Right lobe of liver (tissue), 6 donors: ENCODE data around the gene CFAP90. TPM values are rescaled to one million over a fixed set of nuclear protein-coding genes. Genes with fewer than 3 reads are reported as not detected.

Source experiments
- ATAC-seq, 4 donors: fragments of 200-7000 bp; cut with Tn5 transposase; one replicate each; pipeline ENCODE4 v1.9.1; 2020; ENCODE audit warnings: mild to moderate bottlenecking in 4 of 4, moderate library complexity in 4 of 4
- DNase-seq, 3 donors: peaks; one replicate each; pipeline ENCODE4 v3.0.0-alpha.2; 2020
- H3K27ac ChIP-seq, 3 donors: fragments of 200-600 bp; one replicate each; pipeline ENCODE4 v1.8.0; 2022
- H3K27me3 ChIP-seq, 2 donors: fragments of 200-600 bp; one replicate each; pipeline ENCODE4 v1.8.0; 2022
- H3K36me3 ChIP-seq, 4 donors: fragments of 200-600 bp; sonication (generic) in 1 of 4; one replicate each; pipeline versions ENCODE4 v1.5.1 to v1.8.0; 2017 to 2022; ENCODE audit warnings: control low read depth in 1 of 4
- H3K4me1 ChIP-seq, 4 donors: fragments of 200-600 bp; sonication (generic) in 1 of 4; one replicate each; pipeline versions ENCODE4 v1.5.1 to v1.8.0; 2017 to 2022; ENCODE audit warnings: control low read depth in 1 of 4
- H3K4me3 ChIP-seq, 3 donors: fragments of 200-600 bp; one replicate each; pipeline ENCODE4 v1.8.0; 2022
- H3K9me3 ChIP-seq, 4 donors: fragments of 200-600 bp; sonication (generic) in 1 of 4; one replicate each; pipeline versions ENCODE4 v1.5.1 to v1.8.0; 2017 to 2022; ENCODE audit warnings: control low read depth in 1 of 4
- POLR2A ChIP-seq: fragments of 450-650 bp; IDR thresholded peaks from one replicate; pipeline ENCODE4 v1.6.1; 2017; ENCODE audit warnings: antibody characterized with exemption, mild to moderate bottlenecking
- WGBS: methylation state at CpG from one replicate; pipeline ENCODE4 v1.1.6; 2018; ENCODE audit warnings: low coverage, low lambda C conversion rate; ENCODE audit not compliant: insufficient coverage; ENCODE audit errors: missing lambda C conversion rate; 5-methylcytosine and 5-hydroxymethylcytosine counted together
- intact Hi-C, 2 donors: fragments of 100-400 bp; cut with DNase I; formaldehyde crosslinking; loops; one replicate each; pipeline versions ENCODE4 v1.11.2 to v1.14.1; 2022
- total RNA-seq, 6 experiments: library from RNA; depleted of rRNA in 2 of 6; stranded (reverse); fragments of >200 nt in 2 of 6; fragmentation: NEBNext Ultra II Directional in 3 of 6; extraction: Animal tissue kit (Norgen Biotek cat#: 25700) in 3 of 6; gene quantifications; one replicate each; pipeline versions ENCODE4 v1.1.0 to v1.2.4, GENCODE V29; 2016 to 2023
- TF ChIP-seq, protein P1 (sequence below), 4 donors: fragments of 200-600 bp in 3 of 4; fragments of 450-650 bp in 1 of 4; IDR thresholded peaks; one replicate each; pipeline versions ENCODE4 v1.5.1 to v1.8.0; 2016 to 2022; ENCODE audit warnings: antibody characterized with exemption in 4 of 4, mild to moderate bottlenecking in 2 of 4
- donor health status: DM: no; HTN: yes; CAD: no.
- donor health status: DM: no; HTN: no; CAD: no.
- donor health status: DM: no; HTN: no; CAD: no.
- donor health status: DM: no; HTN: yes; CAD: no.
- donor health status: DM: no; HTN: yes; CAD: no.

Gene CFAP90
- total RNA-seq, 6 experiments from 2014 or later: 0.10 to 0.64 (median 0.41) TPM; not detected in 2

- intact Hi-C loops: no loop called here
- 73% methylated on average over 2 of the region's 5 CpGs for WGBS
- TF ChIP-seq, protein P1, sequence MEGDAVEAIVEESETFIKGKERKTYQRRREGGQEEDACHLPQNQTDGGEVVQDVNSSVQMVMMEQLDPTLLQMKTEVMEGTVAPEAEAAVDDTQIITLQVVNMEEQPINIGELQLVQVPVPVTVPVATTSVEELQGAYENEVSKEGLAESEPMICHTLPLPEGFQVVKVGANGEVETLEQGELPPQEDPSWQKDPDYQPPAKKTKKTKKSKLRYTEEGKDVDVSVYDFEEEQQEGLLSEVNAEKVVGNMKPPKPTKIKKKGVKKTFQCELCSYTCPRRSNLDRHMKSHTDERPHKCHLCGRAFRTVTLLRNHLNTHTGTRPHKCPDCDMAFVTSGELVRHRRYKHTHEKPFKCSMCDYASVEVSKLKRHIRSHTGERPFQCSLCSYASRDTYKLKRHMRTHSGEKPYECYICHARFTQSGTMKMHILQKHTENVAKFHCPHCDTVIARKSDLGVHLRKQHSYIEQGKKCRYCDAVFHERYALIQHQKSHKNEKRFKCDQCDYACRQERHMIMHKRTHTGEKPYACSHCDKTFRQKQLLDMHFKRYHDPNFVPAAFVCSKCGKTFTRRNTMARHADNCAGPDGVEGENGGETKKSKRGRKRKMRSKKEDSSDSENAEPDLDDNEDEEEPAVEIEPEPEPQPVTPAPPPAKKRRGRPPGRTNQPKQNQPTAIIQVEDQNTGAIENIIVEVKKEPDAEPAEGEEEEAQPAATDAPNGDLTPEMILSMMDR (IDR thresholded peaks at IDR 0.05): no peak
- TF ChIP-seq POLR2A: no peak
- Histone ChIP-seq H3K9me3 (no peaks in the 10 kb centered on the region), H3K36me3 (no peaks in the 10 kb centered on the region), H3K4me1 (peaks cover 0 to 6% (median 0%) of the 10 kb centered on the region in 4 donors), H3K27ac (no peak overlapping the region), H3K27me3 (no peaks in the 10 kb centered on the region), H3K4me3 (no peak overlapping the region)
- no peak for DNase-seq
- ATAC-seq: no peak
Observed at GRCh38 chr5:7846327-7846726, 4.6 kb downstream of the CFAP90 start.

- intact Hi-C loops: no loop called here
- Histone ChIP-seq H3K4me3 (no peak overlapping the region), H3K9me3 (no peaks in the 10 kb centered on the region), H3K4me1 (no peaks in the 10 kb centered on the region), H3K27ac (no peak overlapping the region), H3K36me3 (no peaks in the 10 kb centered on the region), H3K27me3 (no peaks in the 10 kb centered on the region)
- 90% methylated on average over 7 of the region's 7 CpGs for WGBS
- no peak for ATAC-seq
- TF ChIP-seq, protein P1 (IDR thresholded peaks at IDR 0.05): no peak
- no peak for TF ChIP-seq POLR2A
- no peak for DNase-seq
Observed at GRCh38 chr5:7845557-7845956, 5.4 kb downstream of the CFAP90 start.

GRCh38 chr5:7844901-7845300, 6.0 kb downstream of the CFAP90 start:
- no peaks in the 10 kb centered on the region for H3K9me3 ChIP-seq
- TF ChIP-seq POLR2A: no peak
- TF ChIP-seq, protein P1 (IDR thresholded peaks at IDR 0.05): no peak
- no peak overlapping the region for H3K4me3 ChIP-seq
- no peaks in the 10 kb centered on the region for H3K27me3 ChIP-seq
- intact Hi-C loops: no loop called here
- ATAC-seq (no peak), DNase-seq (no peak)
- H3K27ac ChIP-seq: no peak overlapping the region
- no peaks in the 10 kb centered on the region for H3K36me3 ChIP-seq
- no peaks in the 10 kb centered on the region for H3K4me1 ChIP-seq

DNA sequence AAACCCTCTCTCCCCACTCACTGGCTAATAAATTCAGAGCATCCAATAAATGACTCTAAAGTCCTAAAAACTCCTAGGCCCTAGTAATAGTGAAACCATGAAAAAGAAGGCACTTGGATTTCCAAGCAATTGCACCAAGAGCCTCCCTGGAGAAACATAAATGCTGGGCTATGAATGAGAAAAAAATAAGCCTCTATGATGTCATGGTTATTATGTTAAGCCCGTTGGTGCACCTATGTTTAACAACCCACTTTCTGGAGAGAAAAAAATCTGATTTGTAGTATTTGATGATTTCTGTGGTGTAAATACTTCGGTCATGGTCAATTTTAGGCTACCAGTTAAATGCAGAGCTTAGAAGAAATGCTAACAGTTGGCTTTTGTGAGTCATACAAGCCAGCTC, 8.4 kb downstream of the CFAP90 start:
- TF ChIP-seq, protein P1 (IDR thresholded peaks at IDR 0.05): no peak
- TF ChIP-seq POLR2A: no peak
- WGBS: 52% methylated on average over 2 of the region's 2 CpGs
- Histone ChIP-seq H3K36me3 (no peaks in the 10 kb centered on the region), H3K4me1 (no peaks in the 10 kb centered on the region), H3K9me3 (no peaks in the 10 kb centered on the region), H3K27me3 (no peaks in the 10 kb centered on the region), H3K4me3 (no peak overlapping the region), H3K27ac (no peak overlapping the region)
- ATAC-seq: no peak
- DNase-seq: no peak
- intact Hi-C loops: no loop called here

DNA sequence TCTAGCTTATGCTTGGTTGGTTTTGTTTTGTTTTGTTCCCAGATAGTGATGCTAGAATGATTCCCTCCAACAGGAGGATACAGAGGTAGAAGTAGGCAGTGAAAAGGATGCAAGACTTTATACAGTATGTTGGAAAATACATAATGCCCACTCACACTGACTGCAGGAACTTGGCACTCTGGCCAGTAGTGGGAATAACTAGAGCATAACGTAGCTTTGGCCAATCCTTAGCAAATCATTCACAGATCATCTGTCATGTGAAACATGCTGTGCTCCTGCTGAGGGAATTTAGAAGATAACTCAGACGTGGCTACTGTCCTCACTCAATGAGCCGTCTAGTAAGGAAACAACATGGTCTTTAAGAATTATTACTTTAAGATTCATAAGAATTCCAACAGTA, 13.5 kb downstream of the CFAP90 start:
- ATAC-seq (peak in 1 of 4 donors; percentile 41), DNase-seq (no peak)
- H3K4me3 ChIP-seq: no peak overlapping the region
- no peaks in the 10 kb centered on the region for H3K4me1 ChIP-seq
- H3K27ac ChIP-seq: no peak overlapping the region
- no peaks in the 10 kb centered on the region for H3K36me3 ChIP-seq
- WGBS: 35% methylated on average over 3 of the region's 3 CpGs
- H3K27me3 ChIP-seq: no peaks in the 10 kb centered on the region
- TF ChIP-seq POLR2A: no peak
- TF ChIP-seq, protein P1 (IDR thresholded peaks at IDR 0.05): no peak
- intact Hi-C loops: no loop called here
- no peaks in the 10 kb centered on the region for H3K9me3 ChIP-seq
